Colonic mucosa (tissue), 4 donors: ENCODE data around the gene PROM2. TPM values are rescaled to one million over a fixed set of nuclear protein-coding genes. Genes with fewer than 3 reads are reported as not detected.
A peak's percentile ranks its signal among the peaks of the same experiment; 100 is the strongest.

Experiments
- DNase-seq: peaks from one replicate; pipeline ENCODE4 v3.0.0-alpha.2; 2020
- H3K27ac ChIP-seq: fragments of 200-600 bp; one replicate; pipeline ENCODE4 v1.8.0; 2021
- H3K27me3 ChIP-seq: fragments of 200-600 bp; one replicate; pipeline ENCODE4 v1.8.0; 2021
- H3K36me3 ChIP-seq: fragments of 200-600 bp; one replicate; pipeline ENCODE4 v1.8.0; 2021
- H3K4me1 ChIP-seq: fragments of 200-600 bp; one replicate; pipeline ENCODE4 v1.8.0; 2021; ENCODE audit warnings: mild to moderate bottlenecking
- H3K4me3 ChIP-seq: fragments of 200-600 bp; one replicate; pipeline ENCODE4 v1.8.0; 2021
- H3K9ac ChIP-seq, 2 donors: one replicate each; pipeline ENCODE4 v1.7.0; 2013; ENCODE audit warnings: control low read depth in 2 of 2, low read depth in 2 of 2, low read length in 2 of 2
- H3K9me3 ChIP-seq: fragments of 200-600 bp; one replicate; pipeline ENCODE4 v1.8.0; 2021
- intact Hi-C: fragments of 100-400 bp; cut with DNase I; formaldehyde crosslinking; loops from one replicate; pipeline ENCODE4 v1.14.1; 2022
- total RNA-seq, 2 donors: library from RNA; stranded (reverse); fragmentation: NEBNext Ultra II Directional in 1 of 2; extraction: Animal tissue kit (Norgen Biotek cat#: 25700) in 1 of 2; gene quantifications; one replicate each; pipeline ENCODE4 v1.2.1, GENCODE V29; 2021
- TF ChIP-seq, protein P1 (sequence below): fragments of 200-600 bp; IDR thresholded peaks from one replicate; pipeline ENCODE4 v1.8.0; 2022; ENCODE audit warnings: antibody characterized with exemption, mild to moderate bottlenecking
- donor health status: healthy.
- donor health status: DM: no; HTN: no; CAD: no.
- donor health status: DM: no; HTN: no; CAD: no.

Gene PROM2
- total RNA-seq, result 10 to 100 TPM; 27.4 to 63.4 TPM

DNA sequence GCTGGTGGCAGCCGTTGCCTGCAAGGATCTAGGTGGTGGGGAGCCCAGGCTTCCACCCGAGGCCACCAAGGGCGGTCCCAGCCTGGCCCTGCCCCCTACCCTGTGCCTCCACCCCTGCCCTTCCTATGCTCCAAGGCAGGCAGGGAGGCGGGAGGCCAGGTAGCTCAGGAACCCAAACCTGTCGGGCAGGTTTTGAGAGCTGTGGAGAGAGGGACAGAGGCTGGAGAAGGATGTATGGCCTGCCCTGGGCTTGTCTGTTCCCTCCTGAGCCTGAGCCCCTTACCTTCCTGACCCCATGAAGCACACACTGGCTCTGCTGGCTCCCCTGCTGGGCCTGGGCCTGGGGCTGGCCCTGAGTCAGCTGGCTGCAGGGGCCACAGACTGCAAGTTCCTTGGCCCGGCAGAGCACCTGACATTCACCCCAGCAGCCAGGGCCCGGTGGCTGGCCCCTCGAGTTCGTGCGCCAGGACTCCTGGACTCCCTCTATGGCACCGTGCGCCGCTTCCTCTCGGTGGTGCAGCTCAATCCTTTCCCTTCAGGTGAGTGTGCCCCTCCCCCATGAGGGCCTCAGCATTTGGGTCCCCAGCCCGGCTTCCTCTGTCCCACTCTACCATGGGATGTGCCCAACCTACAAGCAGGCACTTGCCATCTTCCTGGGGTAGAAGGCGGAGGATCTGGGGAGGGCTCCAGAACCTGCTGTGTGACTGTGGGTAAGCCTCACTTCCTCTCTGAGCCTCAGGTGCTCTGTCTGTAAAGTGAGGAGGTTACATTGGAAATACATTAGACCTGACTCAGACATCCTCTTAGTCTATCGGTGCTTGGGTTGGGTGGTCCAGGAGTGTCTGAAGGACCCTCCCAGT is at the start of gene PROM2:
Gene PROM2 (plus strand): TSS at position 159 of the 860 bp plus-strand sequence. CDS start 137 bp downstream, at position 296.
- intact Hi-C loops, result no loop called here
- Histone ChIP-seq H3K27me3 (no peaks in the 10 kb centered on the region), H3K36me3 (no peaks in the 10 kb centered on the region), H3K4me1 (peaks cover 4% of the 10 kb centered on the region), H3K9me3 (no peaks in the 10 kb centered on the region), H3K27ac (peak within 1 kb of the TSS; percentile 44), H3K9ac (peak within 1 kb of the TSS; percentile 56 to 90), H3K4me3 (peak within 1 kb of the TSS; percentile 25)
- DNase-seq, result peak; percentile 91
- TF ChIP-seq, protein P1, sequence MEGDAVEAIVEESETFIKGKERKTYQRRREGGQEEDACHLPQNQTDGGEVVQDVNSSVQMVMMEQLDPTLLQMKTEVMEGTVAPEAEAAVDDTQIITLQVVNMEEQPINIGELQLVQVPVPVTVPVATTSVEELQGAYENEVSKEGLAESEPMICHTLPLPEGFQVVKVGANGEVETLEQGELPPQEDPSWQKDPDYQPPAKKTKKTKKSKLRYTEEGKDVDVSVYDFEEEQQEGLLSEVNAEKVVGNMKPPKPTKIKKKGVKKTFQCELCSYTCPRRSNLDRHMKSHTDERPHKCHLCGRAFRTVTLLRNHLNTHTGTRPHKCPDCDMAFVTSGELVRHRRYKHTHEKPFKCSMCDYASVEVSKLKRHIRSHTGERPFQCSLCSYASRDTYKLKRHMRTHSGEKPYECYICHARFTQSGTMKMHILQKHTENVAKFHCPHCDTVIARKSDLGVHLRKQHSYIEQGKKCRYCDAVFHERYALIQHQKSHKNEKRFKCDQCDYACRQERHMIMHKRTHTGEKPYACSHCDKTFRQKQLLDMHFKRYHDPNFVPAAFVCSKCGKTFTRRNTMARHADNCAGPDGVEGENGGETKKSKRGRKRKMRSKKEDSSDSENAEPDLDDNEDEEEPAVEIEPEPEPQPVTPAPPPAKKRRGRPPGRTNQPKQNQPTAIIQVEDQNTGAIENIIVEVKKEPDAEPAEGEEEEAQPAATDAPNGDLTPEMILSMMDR, result no peak

DNA sequence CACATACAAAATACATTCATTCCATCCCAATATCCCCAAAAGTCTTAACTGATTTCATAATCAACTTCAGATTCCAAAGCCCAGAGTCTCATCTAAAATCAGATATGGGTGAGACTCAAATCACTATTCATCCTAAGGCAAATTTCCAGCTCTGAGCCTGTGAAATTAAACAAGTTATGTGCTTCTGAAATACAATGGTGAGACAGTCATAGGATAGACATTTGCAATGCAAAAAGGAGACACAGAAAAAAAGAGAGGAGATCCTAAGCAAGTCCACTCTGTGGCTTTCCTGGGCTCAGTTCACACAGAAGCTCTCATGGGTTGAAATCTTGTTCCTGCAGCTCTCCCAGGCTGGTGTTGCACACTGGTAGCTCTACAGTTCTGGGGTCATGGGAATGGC is 48.6 kb upstream of the PROM2 start:
- Histone ChIP-seq H3K27ac (no peak overlapping the region), H3K4me3 (no peak overlapping the region), H3K9me3 (no peaks in the 10 kb centered on the region), H3K36me3 (no peaks in the 10 kb centered on the region), H3K27me3 (no peaks in the 10 kb centered on the region), H3K4me1 (no peaks in the 10 kb centered on the region), H3K9ac (no peak overlapping the region)
- intact Hi-C loops, result no loop called here
- TF ChIP-seq, protein P1, result no peak
- no peak for DNase-seq

DNA sequence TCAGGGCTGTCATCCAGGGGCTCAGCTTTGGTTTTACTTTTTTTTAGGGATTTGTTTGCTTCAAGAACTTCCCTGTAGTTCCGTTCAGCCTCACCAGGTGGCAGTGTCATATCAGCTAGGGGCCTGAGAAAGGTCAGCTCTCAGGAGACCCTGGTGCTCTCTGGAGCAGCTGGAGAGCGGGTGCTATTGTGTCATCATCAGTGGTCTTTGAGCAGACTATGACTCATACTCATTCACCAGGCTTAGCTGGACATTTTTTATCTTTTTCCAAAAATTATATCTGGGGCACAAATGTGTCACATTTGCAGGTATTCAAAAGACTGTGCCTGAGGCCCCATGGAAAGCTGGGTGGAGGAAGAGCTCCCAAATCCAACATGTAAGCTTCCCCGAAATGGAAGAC is 42.5 kb upstream of the PROM2 start:
- no peak overlapping the region for H3K27ac ChIP-seq
- no peak overlapping the region for H3K4me3 ChIP-seq
- no peaks in the 10 kb centered on the region for H3K4me1 ChIP-seq
- no peaks in the 10 kb centered on the region for H3K9me3 ChIP-seq
- intact Hi-C loops, result loop anchor here (1.0 kb wide), 1 partner anchor 84 kb away; no protein-coding TSS in a partner anchor
- TF ChIP-seq, protein P1, result peak; percentile 71
- H3K27me3 ChIP-seq, result no peaks in the 10 kb centered on the region
- peak; percentile 74 for DNase-seq
- no peaks in the 10 kb centered on the region for H3K36me3 ChIP-seq
- H3K9ac ChIP-seq, result no peak overlapping the region

DNA sequence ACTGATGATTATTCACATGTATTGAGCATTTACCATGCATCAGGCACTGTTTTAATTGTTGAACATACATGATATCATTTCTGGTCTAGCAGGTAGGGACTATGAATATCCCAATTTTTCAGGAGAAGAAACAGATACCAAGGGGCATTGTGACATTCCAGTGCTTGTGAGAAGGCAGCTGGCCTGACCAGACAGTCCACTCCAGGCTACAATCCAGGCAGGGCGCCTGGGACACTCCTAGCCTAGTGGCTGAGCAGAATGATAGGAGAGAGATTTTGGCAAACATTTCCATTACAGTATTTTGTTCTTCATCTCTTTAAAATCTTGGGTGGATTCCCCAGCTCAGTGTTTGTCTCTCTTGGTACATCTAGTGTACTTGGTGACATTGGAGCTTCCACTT is 42.0 kb upstream of the PROM2 start:
- H3K27me3 ChIP-seq, result no peaks in the 10 kb centered on the region
- no peaks in the 10 kb centered on the region for H3K4me1 ChIP-seq
- H3K36me3 ChIP-seq, result no peaks in the 10 kb centered on the region
- H3K9ac ChIP-seq, result no peak overlapping the region
- H3K9me3 ChIP-seq, result no peaks in the 10 kb centered on the region
- H3K27ac ChIP-seq, result no peak overlapping the region
- H3K4me3 ChIP-seq, result no peak overlapping the region
- no peak for DNase-seq
- intact Hi-C loops, result no loop called here
- TF ChIP-seq, protein P1, result no peak

DNA sequence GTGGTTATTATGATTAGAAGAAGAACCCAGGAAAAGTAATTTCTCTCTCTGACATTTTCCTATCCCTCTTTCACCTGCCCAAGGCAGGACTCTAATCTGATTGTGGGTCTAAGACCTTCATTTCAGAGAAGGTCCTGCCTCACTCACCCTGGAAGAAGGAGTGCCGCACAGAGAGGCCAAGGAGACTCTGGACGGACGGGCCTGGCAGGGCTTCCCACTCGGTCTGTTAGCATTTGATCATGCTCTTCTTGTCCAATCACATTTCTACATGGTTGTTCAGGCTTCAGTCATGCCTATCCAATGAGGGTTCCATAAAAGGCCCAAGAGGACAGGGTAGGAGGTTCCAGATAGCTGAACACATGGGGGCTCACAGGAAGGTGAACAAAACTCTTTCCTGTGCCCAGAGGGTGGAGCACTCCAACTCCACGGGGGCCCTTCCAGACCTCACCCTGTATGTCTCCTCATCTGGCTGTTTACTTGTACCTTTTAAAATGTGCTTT is 39.9 kb upstream of the PROM2 start:
- Histone ChIP-seq H3K9ac (no peak overlapping the region), H3K27ac (no peak overlapping the region), H3K36me3 (no peaks in the 10 kb centered on the region), H3K9me3 (no peaks in the 10 kb centered on the region), H3K4me1 (no peaks in the 10 kb centered on the region), H3K4me3 (no peak overlapping the region), H3K27me3 (no peaks in the 10 kb centered on the region)
- DNase-seq, result no peak
- intact Hi-C loops, result no loop called here
- TF ChIP-seq, protein P1, result no peak
